Measurements from ENCODE around the gene ANXA10. TPM values are rescaled to one million over a fixed set of nuclear protein-coding genes. Genes with fewer than 3 reads are reported as not detected.

ANXA10 gene
- total RNA-seq, 1 donor from 2014 or later: not detected

- DNase-seq (ENCODE audit: low read depth): no peak
- TF ChIP-seq CTCF (IDR thresholded peaks at IDR 0.05; ENCODE audit: insufficient read depth, low read length, poor library complexity, severe bottlenecking): no peak
- no peaks in the 10 kb centered on the region for H3K36me3 ChIP-seq (ENCODE audit: control insufficient read depth, insufficient read depth, low read length)
- no peaks in the 10 kb centered on the region for H3K27me3 ChIP-seq (ENCODE audit: control insufficient read depth, insufficient read depth, low read length)
- H3K4me3 ChIP-seq (ENCODE audit: low read depth, low read length): no peak overlapping the region
Measured at GRCh38 chr4:168164045-168164444, 71.7 kb downstream of the ANXA10 start.

DNA sequence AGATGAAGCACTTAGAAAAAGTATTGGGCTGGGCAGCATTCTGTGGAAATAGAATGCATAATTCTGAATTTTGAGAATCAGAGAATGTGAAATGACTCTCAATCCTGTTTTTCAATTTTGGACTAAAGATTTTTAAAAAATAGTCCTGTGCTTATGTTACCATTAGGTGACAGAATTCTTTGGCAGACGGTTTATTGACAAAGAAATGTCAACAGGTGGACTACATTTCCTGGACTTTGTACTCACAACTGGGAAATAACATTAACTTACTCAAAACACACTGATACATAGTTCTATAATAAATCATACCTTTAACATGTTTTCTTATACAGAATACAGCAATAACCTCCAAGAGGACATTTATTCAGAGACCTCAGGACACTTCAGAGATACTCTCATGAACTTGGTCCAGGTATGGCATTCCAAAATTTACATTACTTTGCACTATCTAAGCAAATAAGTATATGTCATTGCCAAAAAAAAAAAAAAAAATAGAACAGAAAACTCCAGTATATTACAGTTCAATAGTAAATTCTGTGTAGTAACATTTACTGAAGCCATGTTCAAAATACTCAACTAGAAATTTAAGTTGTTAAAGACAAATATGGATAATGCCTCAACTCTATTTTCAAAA is 72.7 kb downstream of the ANXA10 start:
- DNase-seq (ENCODE audit: low read depth): no peak
- Histone ChIP-seq H3K36me3 (ENCODE audit: control insufficient read depth, insufficient read depth, low read length) (no peaks in the 10 kb centered on the region), H3K27me3 (ENCODE audit: control insufficient read depth, insufficient read depth, low read length) (no peaks in the 10 kb centered on the region), H3K4me3 (ENCODE audit: low read depth, low read length) (no peak overlapping the region)
- TF ChIP-seq CTCF (IDR thresholded peaks at IDR 0.05; ENCODE audit: insufficient read depth, low read length, poor library complexity, severe bottlenecking): no peak

DNA sequence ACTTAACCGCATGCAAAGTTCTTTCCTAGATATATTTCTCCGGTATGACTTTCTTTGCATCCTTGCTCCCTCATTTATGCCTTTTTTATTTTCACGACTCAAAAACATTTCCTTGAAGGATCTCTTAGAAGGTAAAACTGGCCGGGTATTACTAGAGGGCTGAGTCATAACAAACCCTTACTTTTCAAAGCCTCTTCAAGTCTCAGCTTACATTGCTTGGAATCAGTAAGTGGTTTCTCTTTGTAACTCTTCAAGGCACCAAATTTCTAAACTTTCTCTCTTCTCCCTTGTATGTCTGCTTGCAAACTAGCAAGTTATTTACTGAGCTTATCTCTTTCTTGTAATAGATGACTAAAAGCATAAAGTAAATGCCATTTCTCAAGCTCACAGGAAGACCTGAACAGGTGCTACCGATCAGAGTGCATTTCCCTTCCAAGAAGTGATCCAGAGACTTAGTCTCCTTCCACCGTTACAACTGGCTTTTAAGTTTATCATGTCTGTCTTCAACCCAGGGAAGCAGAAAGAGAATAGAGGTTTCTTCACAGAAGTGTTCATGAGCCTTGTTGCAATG is 75.5 kb downstream of the ANXA10 start:
- no peak for TF ChIP-seq CTCF (IDR thresholded peaks at IDR 0.05; ENCODE audit: insufficient read depth, low read length, poor library complexity, severe bottlenecking)
- no peaks in the 10 kb centered on the region for H3K36me3 ChIP-seq (ENCODE audit: control insufficient read depth, insufficient read depth, low read length)
- H3K4me3 ChIP-seq (ENCODE audit: low read depth, low read length): no peak overlapping the region
- no peak for DNase-seq (ENCODE audit: low read depth)
- H3K27me3 ChIP-seq (ENCODE audit: control insufficient read depth, insufficient read depth, low read length): no peaks in the 10 kb centered on the region

DNA sequence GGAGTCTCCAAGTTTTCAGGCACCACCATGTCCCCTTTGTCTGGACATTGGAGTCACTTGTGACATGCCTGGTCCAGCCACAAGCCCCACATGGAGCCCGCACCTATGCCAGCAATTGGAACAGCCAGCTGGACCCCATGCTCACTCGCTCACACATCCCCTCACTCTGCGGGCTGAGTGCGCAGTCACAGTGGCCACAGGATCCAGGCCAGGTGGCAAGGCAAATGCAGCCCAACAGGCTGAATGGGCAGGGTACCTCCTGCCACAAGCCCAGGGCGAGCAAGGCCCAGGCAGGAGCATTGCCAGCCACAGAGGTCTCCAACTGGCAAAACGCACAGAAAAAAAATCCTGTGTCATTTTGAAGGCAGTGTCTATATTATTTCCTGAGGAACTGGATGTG is 82.0 kb downstream of the ANXA10 start:
- no peak for DNase-seq (ENCODE audit: low read depth)
- no peak for TF ChIP-seq CTCF (IDR thresholded peaks at IDR 0.05; ENCODE audit: insufficient read depth, low read length, poor library complexity, severe bottlenecking)
- Histone ChIP-seq H3K27me3 (ENCODE audit: control insufficient read depth, insufficient read depth, low read length) (no peaks in the 10 kb centered on the region), H3K4me3 (ENCODE audit: low read depth, low read length) (no peak overlapping the region), H3K36me3 (ENCODE audit: control insufficient read depth, insufficient read depth, low read length) (no peaks in the 10 kb centered on the region)

DNA sequence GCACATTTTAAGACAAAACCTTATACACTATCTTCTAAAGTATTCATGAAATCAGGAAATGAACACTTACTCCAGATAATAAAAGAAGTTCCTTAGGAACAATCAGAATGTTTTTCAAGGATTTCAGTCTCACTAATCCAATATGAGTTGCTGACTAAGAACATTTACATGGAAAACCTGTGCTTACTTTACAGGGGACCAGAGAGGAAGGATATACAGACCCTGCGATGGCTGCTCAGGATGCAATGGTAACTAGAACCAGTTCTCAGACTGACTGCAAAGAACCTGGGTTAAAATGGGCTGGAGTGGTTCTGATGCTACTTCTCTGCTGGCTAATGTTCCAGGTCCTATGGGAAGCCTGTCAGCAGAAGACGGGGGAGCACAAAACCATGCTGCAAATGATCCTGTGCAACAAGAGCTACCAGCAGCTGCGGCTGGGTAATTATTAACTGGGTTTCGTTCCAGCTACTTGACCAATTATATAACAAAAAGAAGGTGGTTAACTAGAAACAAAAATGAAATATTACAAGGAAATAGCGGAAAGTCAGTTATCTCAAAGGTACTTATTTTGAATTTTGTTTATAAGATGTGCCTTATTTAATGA is 85.3 kb downstream of the ANXA10 start:
- DNase-seq (ENCODE audit: low read depth): no peak
- Histone ChIP-seq H3K4me3 (ENCODE audit: low read depth, low read length) (no peak overlapping the region), H3K36me3 (ENCODE audit: control insufficient read depth, insufficient read depth, low read length) (no peaks in the 10 kb centered on the region), H3K27me3 (ENCODE audit: control insufficient read depth, insufficient read depth, low read length) (no peaks in the 10 kb centered on the region)
- TF ChIP-seq CTCF (IDR thresholded peaks at IDR 0.05; ENCODE audit: insufficient read depth, low read length, poor library complexity, severe bottlenecking): no peak
